Type B pancreatic cell (in vitro differentiated cells): ENCODE data around the gene PEX1. TPM values are rescaled to one million over a fixed set of nuclear protein-coding genes. Genes with fewer than 3 reads are reported as not detected.
"Not testable (repeated sequence)": the region's sequence is repeated elsewhere in the genome, so short reads cannot be mapped to it uniquely, and the experiment has no call there.

ENCODE experiments used
- DNase-seq: peaks from one replicate; pipeline ENCODE4 v3.0.0; 2021; ENCODE audit warnings: mixed read lengths; ENCODE audit not compliant: unreplicated experiment; ENCODE audit errors: extremely low spot score
- H3K27ac Mint-ChIP-seq: 2 replicates; pipeline ENCODE4 v1.8.0; 2021; ENCODE audit warnings: mild to moderate bottlenecking, mixed read lengths
- H3K27me3 Mint-ChIP-seq: 2 replicates; pipeline ENCODE4 v1.8.0; 2021; ENCODE audit warnings: mixed read lengths
- H3K36me3 Mint-ChIP-seq: 2 replicates; pipeline ENCODE4 v1.8.0; 2021; ENCODE audit warnings: mixed read lengths
- H3K4me1 Mint-ChIP-seq: one replicate; pipeline ENCODE4 v1.8.0; 2021; ENCODE audit warnings: mixed read lengths; ENCODE audit not compliant: unreplicated experiment
- H3K4me3 Mint-ChIP-seq: 2 replicates; pipeline ENCODE4 v1.8.0; 2021; ENCODE audit warnings: mild to moderate bottlenecking, mixed read lengths
- H3K9me3 Mint-ChIP-seq: 2 replicates; pipeline ENCODE4 v1.8.0; 2021; ENCODE audit warnings: mixed read lengths
- CTCF ChIP-seq: fragments of 200-600 bp; sonication (generic); conservative IDR thresholded peaks from 2 replicates; pipeline ENCODE4 v1.5.0; 2021; ENCODE audit warnings: antibody characterized with exemption, mild to moderate bottlenecking
- total RNA-seq: library from RNA; stranded (reverse); gene quantifications from 2 replicates; pipeline ENCODE4 v1.2.1, GENCODE V29; 2021; ENCODE audit warnings: low replicate concordance

The PEX1 gene
- total RNA-seq, 1 donor from 2014 or later = 22.2 TPM

- H3K27ac Mint-ChIP-seq = no peak overlapping the region
Observed at GRCh38 chr7:92489634-92490033, 38.7 kb downstream of the PEX1 start.

GRCh38 chr7:92487804-92488203 is 40.5 kb downstream of the PEX1 start:
- no peak for TF ChIP-seq CTCF
- Mint-ChIP-seq H3K4me3 (no peak overlapping the region), H3K27ac (no peak overlapping the region), H3K9me3 (no peaks in the 10 kb centered on the region), H3K4me1 (no peaks in the 10 kb centered on the region), H3K36me3 (peaks cover 11% of the 10 kb centered on the region), H3K27me3 (no peaks in the 10 kb centered on the region)
- no peak for DNase-seq

More at GRCh38 chr7:92489634-92490033, 38.7 kb downstream of the PEX1 start:
- no peak for DNase-seq
- Mint-ChIP-seq H3K4me3 (no peak overlapping the region), H3K4me1 (no peaks in the 10 kb centered on the region), H3K36me3 (peaks cover 11% of the 10 kb centered on the region), H3K27me3 (no peaks in the 10 kb centered on the region), H3K9me3 (no peaks in the 10 kb centered on the region)
- TF ChIP-seq CTCF = no peak

GRCh38 chr7:92485974-92486373 is 42.3 kb downstream of the PEX1 start:
- DNase-seq = no peak
- H3K9me3 Mint-ChIP-seq = no peaks in the 10 kb centered on the region
- no peaks in the 10 kb centered on the region for H3K4me1 Mint-ChIP-seq
- no peak for TF ChIP-seq CTCF
- H3K27me3 Mint-ChIP-seq = no peaks in the 10 kb centered on the region
- H3K4me3 Mint-ChIP-seq = no peak overlapping the region
- H3K36me3 Mint-ChIP-seq = peaks cover 11% of the 10 kb centered on the region
- H3K27ac Mint-ChIP-seq = peak overlapping the region; percentile 18

- Mint-ChIP-seq H3K27me3 (no peaks in the 10 kb centered on the region), H3K4me1 (no peaks in the 10 kb centered on the region), H3K4me3 (no peak overlapping the region), H3K36me3 (peaks cover 11% of the 10 kb centered on the region), H3K27ac (no peak overlapping the region), H3K9me3 (no peaks in the 10 kb centered on the region)
- DNase-seq = no peak
- no peak for TF ChIP-seq CTCF
Observed at GRCh38 chr7:92485267-92485892, 42.9 kb downstream of the PEX1 start.

- not testable (repeated sequence) for H3K27me3 Mint-ChIP-seq, DNase-seq, H3K4me1 Mint-ChIP-seq, H3K9me3 Mint-ChIP-seq, H3K4me3 Mint-ChIP-seq, H3K27ac Mint-ChIP-seq
- peaks cover 11% of the 10 kb centered on the region for H3K36me3 Mint-ChIP-seq
Observed at GRCh38 chr7:92484226-92484625, 44.1 kb downstream of the PEX1 start.

GRCh38 chr7:92483624-92484023 is 44.7 kb downstream of the PEX1 start:
- peaks cover 11% of the 10 kb centered on the region for H3K36me3 Mint-ChIP-seq
- H3K27ac Mint-ChIP-seq, H3K9me3 Mint-ChIP-seq, H3K4me3 Mint-ChIP-seq, DNase-seq, H3K4me1 Mint-ChIP-seq, H3K27me3 Mint-ChIP-seq: not testable (repeated sequence)

- not testable (repeated sequence) for H3K27me3 Mint-ChIP-seq, DNase-seq, H3K4me3 Mint-ChIP-seq, H3K9me3 Mint-ChIP-seq, H3K36me3 Mint-ChIP-seq, H3K4me1 Mint-ChIP-seq, H3K27ac Mint-ChIP-seq
Observed at GRCh38 chr7:92479146-92479545, 49.2 kb downstream of the PEX1 start.
